NCI-H1436 (cell line): Measurements from ENCODE around the gene MYL5.
"Not testable (repeated sequence)": the region's sequence is repeated elsewhere in the genome, so short reads cannot be mapped to it uniquely, and the experiment has no call there.

Source experiments
- DNase-seq: peaks from one replicate; lab custom pipeline; 2025; lab: John Stamatoyannopoulos, UW

Gene MYL5

DNA sequence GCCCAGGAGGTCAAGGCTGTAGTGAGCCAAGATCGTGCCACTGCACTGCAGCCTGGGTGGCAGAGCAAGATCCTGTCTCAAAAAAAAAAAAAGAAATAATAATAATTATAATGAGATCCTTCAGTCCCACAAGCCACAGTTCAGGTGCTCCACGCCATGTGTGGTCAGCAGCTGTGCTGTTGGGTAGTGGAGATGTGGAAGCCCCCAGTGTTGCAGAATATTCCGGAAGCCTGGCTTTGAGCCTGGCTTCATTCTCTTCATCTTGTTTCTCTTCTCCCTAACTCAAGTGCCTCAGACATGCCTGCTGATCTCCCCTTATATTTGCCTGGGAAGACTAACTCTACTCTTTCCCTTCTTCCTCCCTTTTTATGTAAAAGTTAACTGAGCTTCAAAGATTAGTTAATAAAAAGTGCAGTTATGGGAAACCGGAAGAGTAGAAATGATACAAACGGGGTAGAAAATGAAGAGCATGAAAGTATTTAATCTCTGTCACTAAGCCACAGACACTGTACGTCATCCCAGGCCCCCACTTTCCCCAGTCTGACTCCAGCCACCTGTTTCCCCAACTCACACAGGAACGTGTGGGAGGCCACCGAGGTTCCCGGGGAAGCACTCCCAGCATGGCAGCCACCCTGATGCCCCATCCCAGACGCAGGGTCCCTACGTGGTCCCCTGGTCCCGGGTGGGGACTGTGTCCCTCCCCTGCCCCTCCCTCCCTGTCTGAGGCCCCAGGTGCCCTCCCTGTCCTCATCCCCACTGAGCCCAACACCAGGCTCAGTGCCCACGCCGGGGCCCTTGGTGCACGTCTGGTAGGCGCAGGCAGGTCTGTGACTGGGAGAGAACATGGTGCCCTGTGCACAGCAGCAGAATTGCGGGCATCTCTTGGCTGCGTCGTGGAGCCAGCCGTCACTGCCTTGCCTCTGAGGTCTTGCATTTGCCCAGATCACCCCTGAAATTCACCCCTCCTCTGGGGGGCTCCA, 55.3 kb downstream of the MYL5 start:
- no peak for DNase-seq

DNA sequence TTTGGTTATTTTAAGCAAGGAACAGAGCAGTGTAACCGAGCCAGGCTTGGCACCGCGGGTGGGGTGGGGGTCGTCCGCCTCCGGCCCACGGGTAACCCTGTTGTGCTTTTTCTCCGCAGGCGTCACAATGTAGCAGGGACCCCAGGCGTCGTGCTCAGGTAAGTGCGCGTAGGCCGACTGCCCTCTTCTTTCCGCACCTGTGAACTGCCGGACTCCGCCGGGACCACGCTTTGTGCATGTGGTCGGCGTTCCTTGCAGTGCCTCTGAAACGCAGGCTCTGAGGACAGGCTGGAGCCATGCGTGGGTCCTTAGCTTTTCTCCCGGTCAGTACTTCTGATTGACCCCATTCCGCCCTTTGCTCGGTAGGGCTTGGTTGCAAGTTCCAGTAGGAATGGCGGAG, 56.2 kb downstream of the MYL5 start:
- DNase-seq, result no peak

DNA sequence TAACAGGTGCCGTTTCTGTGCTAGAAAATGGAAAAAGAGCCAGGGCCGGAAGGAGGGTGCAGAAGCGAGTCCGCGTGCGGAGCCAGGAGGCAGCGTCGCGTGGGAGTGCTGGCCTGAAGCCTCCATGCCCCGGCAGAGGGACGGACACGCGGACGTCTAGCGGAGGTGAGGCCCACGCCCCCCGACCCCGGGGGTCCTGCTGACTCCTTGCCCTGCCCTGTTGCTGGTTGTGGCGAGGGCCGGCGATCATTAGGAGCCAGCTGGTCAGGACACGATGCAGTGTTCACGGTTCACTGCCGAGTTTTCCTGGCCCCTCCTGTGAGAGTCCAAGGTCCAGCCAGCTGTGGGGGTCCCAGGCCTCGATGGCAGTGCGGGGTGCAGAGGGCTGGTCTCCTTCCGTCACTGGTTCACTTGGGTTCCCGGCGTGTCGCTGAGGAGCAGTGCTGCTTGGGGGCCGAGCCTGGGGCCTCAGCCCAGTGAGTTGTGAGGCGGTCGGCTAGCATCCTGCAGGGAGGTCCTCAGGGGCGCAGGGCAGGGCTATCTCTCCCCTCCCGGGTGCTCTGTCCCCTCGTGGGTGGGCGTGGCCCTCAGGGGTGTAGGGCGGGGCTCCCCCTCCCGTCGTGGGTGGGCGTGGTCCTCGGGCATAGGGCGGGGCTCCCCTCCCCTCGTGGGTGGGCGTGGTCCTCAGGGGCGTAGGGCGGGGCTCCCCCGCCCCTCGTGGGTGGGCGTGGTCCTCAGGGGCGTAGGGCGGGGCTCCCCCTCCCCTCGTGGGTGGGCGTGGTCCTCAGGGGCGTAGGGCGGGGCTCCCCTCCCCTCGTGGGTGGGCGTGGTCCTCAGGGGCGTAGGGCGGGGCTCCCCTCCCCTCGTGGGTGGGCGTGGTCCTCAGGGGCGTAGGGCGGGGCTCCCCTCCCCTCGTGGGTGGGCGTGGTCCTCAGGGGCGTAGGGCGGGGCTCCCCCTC, 56.9 kb downstream of the MYL5 start:
- DNase-seq, result not testable (repeated sequence)
